ENCODE data around the gene BICRAL. TPM values are rescaled to one million over a fixed set of nuclear protein-coding genes. Genes with fewer than 3 reads are reported as not detected.

BICRAL gene
- total and polyA plus RNA-seq, 9 of the 15 experiments (the other 6 are each of a cell fraction or from before 2014, with no cell fraction given): 1.2 to 11.9 (median 5.6) TPM

DNA sequence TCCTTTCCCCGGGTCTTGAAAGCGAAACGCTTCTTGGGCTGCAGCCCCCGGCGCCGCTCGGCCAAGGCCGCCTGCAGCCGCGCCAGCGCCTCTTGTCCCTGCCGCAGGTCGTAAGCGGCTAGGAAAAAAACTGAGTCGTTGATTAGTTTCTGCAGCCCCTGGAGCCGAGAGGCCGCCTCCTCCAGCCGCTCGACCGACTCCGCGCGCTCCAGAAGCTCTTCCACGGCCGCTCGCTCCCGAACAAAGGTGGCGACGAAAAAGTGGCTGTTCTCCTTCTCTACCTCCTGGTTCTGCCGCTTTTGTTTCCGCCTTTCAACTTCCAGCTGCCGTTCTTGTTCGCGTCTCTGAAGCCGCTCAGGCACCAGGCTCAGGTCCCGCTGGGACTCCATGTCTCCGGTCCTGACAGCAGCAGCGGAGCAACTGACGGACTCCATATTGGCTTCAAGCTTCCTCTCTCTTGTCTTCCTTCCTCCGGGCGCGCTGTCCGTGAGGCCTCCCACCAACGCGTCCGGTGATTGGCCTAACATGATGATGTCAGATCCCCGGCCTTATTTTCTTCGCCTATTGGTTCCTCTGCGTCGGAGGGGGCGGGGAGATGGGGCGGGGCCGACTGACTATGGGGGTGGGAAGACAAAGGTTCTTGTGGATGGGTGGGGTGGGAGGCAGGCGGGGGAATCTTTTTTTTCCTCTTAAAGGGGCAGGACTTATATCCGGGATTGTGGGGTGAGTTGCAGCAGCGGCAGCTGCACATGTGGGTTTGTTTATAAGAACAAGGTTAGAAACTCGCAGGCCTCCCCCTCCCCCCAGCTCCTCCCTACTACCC lies 36.0 kb upstream of the BICRAL start, which contains the start of gene TBCC (continued):
- TF ChIP-seq, protein P1, sequence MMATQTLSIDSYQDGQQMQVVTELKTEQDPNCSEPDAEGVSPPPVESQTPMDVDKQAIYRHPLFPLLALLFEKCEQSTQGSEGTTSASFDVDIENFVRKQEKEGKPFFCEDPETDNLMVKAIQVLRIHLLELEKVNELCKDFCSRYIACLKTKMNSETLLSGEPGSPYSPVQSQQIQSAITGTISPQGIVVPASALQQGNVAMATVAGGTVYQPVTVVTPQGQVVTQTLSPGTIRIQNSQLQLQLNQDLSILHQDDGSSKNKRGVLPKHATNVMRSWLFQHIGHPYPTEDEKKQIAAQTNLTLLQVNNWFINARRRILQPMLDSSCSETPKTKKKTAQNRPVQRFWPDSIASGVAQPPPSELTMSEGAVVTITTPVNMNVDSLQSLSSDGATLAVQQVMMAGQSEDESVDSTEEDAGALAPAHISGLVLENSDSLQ (IDR thresholded peaks at IDR 0.05): peak; percentile 65; the same call in 1 of the 2 replicates
- TF ChIP-seq FOXJ2 (tag; IDR thresholded peaks at IDR 0.05): 0 out of 2 replicates have a peak, but pooled peaks have one; percentile 64
- peak; percentile 95 for TF ChIP-seq MBD2 (IDR thresholded peaks at IDR 0.05; ENCODE audit: borderline replicate concordance, low read depth)
- TF ChIP-seq FOXA1 (IDR thresholded peaks at IDR 0.05; ENCODE audit: borderline replicate concordance): no peak
- TF ChIP-seq MAFK (IDR thresholded peaks at IDR 0.05; ENCODE audit: low read length): no peak; the same call in 1 of the 2 replicates
- TF ChIP-seq NONO (IDR thresholded peaks at IDR 0.05; ENCODE audit: low read depth in 2 of 2, low read length in 1 of 2): no peak
- 0 out of 2 replicates have a peak, but pooled peaks have one; percentile 47 for TF ChIP-seq SRSF3 (IDR thresholded peaks at IDR 0.05; ENCODE audit: insufficient read depth, low read length)
- no peak for TF ChIP-seq MIER1 (IDR thresholded peaks at IDR 0.05; ENCODE audit: low read depth)
- TF ChIP-seq EZH2 (IDR thresholded peaks at IDR 0.05; ENCODE audit: borderline replicate concordance, low read depth, low read length): no peak
- no peak for TF ChIP-seq U2AF1 (optimal IDR thresholded peaks at IDR 0.05; ENCODE audit: low read depth, low read length)
- no peak for TF ChIP-seq NR4A1 (CRISPR knock-in tag; IDR thresholded peaks at IDR 0.05)
- no peak for TF ChIP-seq NR4A1 (tag; IDR thresholded peaks at IDR 0.05)
- no peak for TF ChIP-seq SIX5 (IDR thresholded peaks at IDR 0.05; ENCODE audit: borderline replicate concordance in 1 of 2, insufficient read depth in 1 of 2, low read depth in 1 of 2, low read length in 2 of 2)
- TF ChIP-seq ERF (CRISPR knock-in tag; IDR thresholded peaks at IDR 0.05): no peak
- peak; percentile 65 for TF ChIP-seq SOX6 (IDR thresholded peaks at IDR 0.05)
- no peak for TF ChIP-seq KDM2B (CRISPR knock-in tag; IDR thresholded peaks at IDR 0.05)
- TF ChIP-seq, protein P2, sequence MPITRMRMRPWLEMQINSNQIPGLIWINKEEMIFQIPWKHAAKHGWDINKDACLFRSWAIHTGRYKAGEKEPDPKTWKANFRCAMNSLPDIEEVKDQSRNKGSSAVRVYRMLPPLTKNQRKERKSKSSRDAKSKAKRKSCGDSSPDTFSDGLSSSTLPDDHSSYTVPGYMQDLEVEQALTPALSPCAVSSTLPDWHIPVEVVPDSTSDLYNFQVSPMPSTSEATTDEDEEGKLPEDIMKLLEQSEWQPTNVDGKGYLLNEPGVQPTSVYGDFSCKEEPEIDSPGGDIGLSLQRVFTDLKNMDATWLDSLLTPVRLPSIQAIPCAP (CRISPR knock-in tag; IDR thresholded peaks at IDR 0.05; ENCODE audit: borderline replicate concordance): no peak
- TF ChIP-seq SRSF7 (optimal IDR thresholded peaks at IDR 0.05; ENCODE audit: low read depth, low read length): no peak
- TF ChIP-seq MECOM (CRISPR knock-in tag; IDR thresholded peaks at IDR 0.05): no peak
- TF ChIP-seq GTF2F1 (IDR thresholded peaks at IDR 0.05; ENCODE audit: low read depth, low read length): peak; percentile 91; the same call in 1 of the 2 replicates
- TF ChIP-seq MCM7 (IDR thresholded peaks at IDR 0.05): no peak
- no peak for TF ChIP-seq CBX2 (IDR thresholded peaks at IDR 0.05; ENCODE audit: insufficient read depth, low read length, poor library complexity, severe bottlenecking)
- TF ChIP-seq CCNT2 (IDR thresholded peaks at IDR 0.05; ENCODE audit: borderline replicate concordance, extremely low read depth, insufficient read length, low read depth, low read length): peak; percentile 55
- TF ChIP-seq ZNF41 (CRISPR knock-in tag; conservative IDR thresholded peaks at IDR 0.05): no peak
- no peak for TF ChIP-seq ZFP36 (IDR thresholded peaks at IDR 0.05; ENCODE audit: low read depth, low read length, partially characterized antibody)
- TF ChIP-seq RBM14 (IDR thresholded peaks at IDR 0.05; ENCODE audit: borderline replicate concordance, insufficient read depth, low read depth, low read length): no peak
- TF ChIP-seq, protein P3, sequence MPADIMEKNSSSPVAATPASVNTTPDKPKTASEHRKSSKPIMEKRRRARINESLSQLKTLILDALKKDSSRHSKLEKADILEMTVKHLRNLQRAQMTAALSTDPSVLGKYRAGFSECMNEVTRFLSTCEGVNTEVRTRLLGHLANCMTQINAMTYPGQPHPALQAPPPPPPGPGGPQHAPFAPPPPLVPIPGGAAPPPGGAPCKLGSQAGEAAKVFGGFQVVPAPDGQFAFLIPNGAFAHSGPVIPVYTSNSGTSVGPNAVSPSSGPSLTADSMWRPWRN (IDR thresholded peaks at IDR 0.05; ENCODE audit: low read depth): no peak

Data from K562 (cell line).